Left ventricle myocardium inferior (tissue), 1 donor: ENCODE measurements around the gene MAPK8IP1. TPM values are rescaled to one million over a fixed set of nuclear protein-coding genes. Genes with fewer than 3 reads are reported as not detected.

Experiments used
- DNase-seq: peaks from one replicate; pipeline ENCODE4 v3.0.0-alpha.2; 2020
- H3K27ac ChIP-seq: fragments of 200-600 bp; replicated peaks from 2 replicates; pipeline ENCODE4 v1.8.0; 2021
- H3K27me3 ChIP-seq: fragments of 200-600 bp; 2 replicates; pipeline ENCODE4 v1.8.0; 2021; ENCODE audit warnings: low read depth
- H3K36me3 ChIP-seq: fragments of 200-600 bp; 2 replicates; pipeline ENCODE4 v1.8.0; 2021
- H3K4me1 ChIP-seq: fragments of 200-600 bp; 2 replicates; pipeline ENCODE4 v1.8.0; 2021
- H3K4me3 ChIP-seq: fragments of 200-600 bp; 2 replicates; pipeline ENCODE4 v1.8.0; 2021; ENCODE audit warnings: mild to moderate bottlenecking, moderate library complexity
- H3K9me3 ChIP-seq: fragments of 200-600 bp; replicated peaks from 2 replicates; pipeline ENCODE4 v1.8.0; 2021
- CTCF ChIP-seq: fragments of 200-600 bp; IDR thresholded peaks from 2 replicates; pipeline ENCODE4 v1.8.0; 2021; ENCODE audit warnings: antibody characterized with exemption, mild to moderate bottlenecking, borderline replicate concordance
- intact Hi-C: fragments of 100-400 bp; cut with micrococcal nuclease; formaldehyde crosslinking; loops from one replicate; pipeline ENCODE4 v1.11.0; 2022
- total RNA-seq: library from RNA; stranded (reverse); fragmentation: NEBNext Ultra II Directional; extraction: Animal tissue kit (Norgen Biotek cat#: 25700); gene quantifications from one replicate; pipeline ENCODE4 v1.2.1, GENCODE V29; 2021
- donor health status: DM: no; HTN: yes; CAD: no; lungs with severe emphysema.

The MAPK8IP1 gene
- total RNA-seq, 1 donor from 2014 or later, result 4.6 TPM

DNA sequence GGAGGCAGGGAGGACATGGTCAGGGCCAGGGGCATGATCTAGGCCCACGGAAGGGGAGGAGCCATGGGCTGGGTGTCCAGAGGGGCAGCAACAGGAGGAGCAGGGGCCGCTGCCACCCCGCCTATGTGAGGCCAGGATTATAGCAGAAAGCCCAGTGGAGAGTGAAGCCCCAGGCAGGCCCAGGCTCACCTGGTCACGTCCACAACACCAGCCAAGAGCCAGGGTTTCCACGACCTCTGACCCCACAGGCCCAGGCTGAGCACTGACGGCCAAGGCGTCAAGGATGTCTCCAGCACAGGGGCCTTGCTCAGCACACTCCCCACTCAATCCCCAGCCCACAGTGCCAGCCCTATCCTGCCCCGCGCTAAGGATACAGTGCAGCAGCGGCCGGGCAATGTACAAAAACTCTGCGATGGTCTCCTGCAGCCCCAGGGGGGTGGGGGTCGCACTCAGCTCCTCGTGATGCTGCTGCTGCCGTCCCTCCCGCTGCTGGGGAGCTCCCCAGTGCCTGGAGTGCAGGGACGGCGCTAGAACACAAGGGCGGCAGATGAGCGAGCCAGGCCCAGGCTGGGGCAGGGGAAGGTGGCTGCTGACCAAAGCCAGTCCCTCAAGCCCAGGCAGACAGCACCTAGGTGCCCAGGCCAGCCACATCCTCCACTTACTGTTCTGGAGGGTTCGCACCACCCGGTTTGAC lies 28.6 kb downstream of the MAPK8IP1 start:
- TF ChIP-seq CTCF, result no peak
- no peak for DNase-seq
- no peaks in the 10 kb centered on the region for H3K27me3 ChIP-seq
- peaks cover 69% of the 10 kb centered on the region for H3K36me3 ChIP-seq
- no peak overlapping the region for H3K4me3 ChIP-seq
- H3K9me3 ChIP-seq, result no peaks in the 10 kb centered on the region
- intact Hi-C loops, result no loop called here
- H3K4me1 ChIP-seq, result peaks cover 31% of the 10 kb centered on the region
- H3K27ac ChIP-seq, result no peak overlapping the region

- intact Hi-C loops, result no loop called here
- peaks cover 40% of the 10 kb centered on the region for H3K4me1 ChIP-seq
- no peak for DNase-seq
- no peak overlapping the region for H3K27ac ChIP-seq
- peaks cover 57% of the 10 kb centered on the region for H3K36me3 ChIP-seq
- no peak overlapping the region for H3K4me3 ChIP-seq
- no peaks in the 10 kb centered on the region for H3K9me3 ChIP-seq
- TF ChIP-seq CTCF, result no peak
- no peaks in the 10 kb centered on the region for H3K27me3 ChIP-seq
Measured at GRCh38 chr11:45915446-45915845, 30.0 kb downstream of the MAPK8IP1 start.

GRCh38 chr11:45917286-45917622 lies 31.8 kb downstream of the MAPK8IP1 start:
- Histone ChIP-seq H3K27me3 (peaks cover 13% of the 10 kb centered on the region), H3K9me3 (no peaks in the 10 kb centered on the region), H3K27ac (peak overlapping the region; percentile 92), H3K4me3 (peak overlapping the region; percentile 80), H3K36me3 (peaks cover 39% of the 10 kb centered on the region), H3K4me1 (peaks cover 45% of the 10 kb centered on the region)
- intact Hi-C loops, result no loop called here
- TF ChIP-seq CTCF, result no peak
- DNase-seq, result no peak

- Histone ChIP-seq H3K27ac (peak within 1 kb of the TSS; percentile 92), H3K9me3 (no peaks in the 10 kb centered on the region), H3K36me3 (peaks cover 34% of the 10 kb centered on the region), H3K4me1 (peaks cover 51% of the 10 kb centered on the region), H3K4me3 (peak within 1 kb of the TSS; percentile 80), H3K27me3 (peaks cover 18% of the 10 kb centered on the region)
- peak; percentile 96 for DNase-seq
- TF ChIP-seq CTCF, result no peak
- intact Hi-C loops, result no loop called here
Measured at GRCh38 chr11:45917623-45918330, 32.3 kb downstream of the MAPK8IP1 start, which contains the start of gene PEX16. PEX16 (minus strand) TSS chr11:45917877; CDS start chr11:45917811, 66 bp downstream.

GRCh38 chr11:45918331-45918941 lies 33.0 kb downstream of the MAPK8IP1 start:
- Histone ChIP-seq H3K36me3 (peaks cover 28% of the 10 kb centered on the region), H3K27ac (peak overlapping the region; percentile 92), H3K4me1 (peaks cover 57% of the 10 kb centered on the region), H3K9me3 (no peaks in the 10 kb centered on the region), H3K4me3 (peak overlapping the region; percentile 80), H3K27me3 (peaks cover 25% of the 10 kb centered on the region)
- intact Hi-C loops, result no loop called here
- TF ChIP-seq CTCF, result no peak
- DNase-seq, result peak; percentile 87
